ENCODE results near the gene SGMS2.

GRCh38 chr4:107931775-107932321, 107.1 kb downstream of the SGMS2 start:
- TF ChIP-seq, protein P1, sequence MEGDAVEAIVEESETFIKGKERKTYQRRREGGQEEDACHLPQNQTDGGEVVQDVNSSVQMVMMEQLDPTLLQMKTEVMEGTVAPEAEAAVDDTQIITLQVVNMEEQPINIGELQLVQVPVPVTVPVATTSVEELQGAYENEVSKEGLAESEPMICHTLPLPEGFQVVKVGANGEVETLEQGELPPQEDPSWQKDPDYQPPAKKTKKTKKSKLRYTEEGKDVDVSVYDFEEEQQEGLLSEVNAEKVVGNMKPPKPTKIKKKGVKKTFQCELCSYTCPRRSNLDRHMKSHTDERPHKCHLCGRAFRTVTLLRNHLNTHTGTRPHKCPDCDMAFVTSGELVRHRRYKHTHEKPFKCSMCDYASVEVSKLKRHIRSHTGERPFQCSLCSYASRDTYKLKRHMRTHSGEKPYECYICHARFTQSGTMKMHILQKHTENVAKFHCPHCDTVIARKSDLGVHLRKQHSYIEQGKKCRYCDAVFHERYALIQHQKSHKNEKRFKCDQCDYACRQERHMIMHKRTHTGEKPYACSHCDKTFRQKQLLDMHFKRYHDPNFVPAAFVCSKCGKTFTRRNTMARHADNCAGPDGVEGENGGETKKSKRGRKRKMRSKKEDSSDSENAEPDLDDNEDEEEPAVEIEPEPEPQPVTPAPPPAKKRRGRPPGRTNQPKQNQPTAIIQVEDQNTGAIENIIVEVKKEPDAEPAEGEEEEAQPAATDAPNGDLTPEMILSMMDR (IDR thresholded peaks at IDR 0.05; ENCODE audit: low read depth, low read length, missing input control) = no peak
- TF ChIP-seq JUND (IDR thresholded peaks at IDR 0.05) = no peak
- no peak for TF ChIP-seq HNF4A (conservative IDR thresholded peaks at IDR 0.05)
- no peak for TF ChIP-seq SP1 (IDR thresholded peaks at IDR 0.05)
- TF ChIP-seq, protein P2, sequence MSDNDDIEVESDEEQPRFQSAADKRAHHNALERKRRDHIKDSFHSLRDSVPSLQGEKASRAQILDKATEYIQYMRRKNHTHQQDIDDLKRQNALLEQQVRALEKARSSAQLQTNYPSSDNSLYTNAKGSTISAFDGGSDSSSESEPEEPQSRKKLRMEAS (IDR thresholded peaks at IDR 0.05) = no peak
- no peak for TF ChIP-seq RAD21 (IDR thresholded peaks at IDR 0.05)
